GM19238 (cell line): ENCODE measurements around the gene GABBR2.

Experiments used
- DNase-seq: peaks from one replicate; pipeline ENCODE4 v3.0.0; 2011; ENCODE audit warnings: low spot score; ENCODE audit not compliant: insufficient read length

Gene GABBR2

DNA sequence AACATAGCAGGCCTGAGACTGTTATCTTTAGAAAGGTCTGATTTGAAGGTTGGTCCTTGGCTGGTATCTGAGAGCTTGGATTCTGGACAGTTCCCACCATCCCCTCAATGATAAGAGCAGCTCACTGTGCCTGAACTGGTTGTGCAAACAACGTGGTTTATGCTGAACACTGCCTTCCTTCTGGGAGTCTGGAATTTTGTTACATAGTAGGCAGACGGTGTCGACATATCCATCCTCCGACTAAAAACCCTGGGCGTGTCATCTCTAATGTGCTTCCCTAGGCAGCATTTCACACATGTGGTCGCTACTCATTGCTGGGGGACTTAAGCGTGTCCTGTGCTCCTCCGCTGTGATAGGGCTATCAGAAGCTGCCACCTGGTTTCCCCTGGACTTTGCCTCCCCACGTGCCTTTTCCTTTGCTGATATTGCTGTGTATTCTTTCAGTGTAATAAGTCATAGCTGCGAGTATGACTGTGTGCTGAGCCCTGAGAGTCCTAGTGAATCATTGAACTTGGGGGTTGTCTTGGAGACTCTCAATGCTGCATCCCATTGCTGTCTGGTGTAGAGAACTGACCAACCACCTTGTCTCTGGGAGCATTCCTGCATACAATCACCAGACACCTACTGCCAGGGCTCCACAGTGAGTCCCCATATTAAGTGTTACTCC, 334.2 kb downstream of the GABBR2 start:
- DNase-seq, result no peak

DNA sequence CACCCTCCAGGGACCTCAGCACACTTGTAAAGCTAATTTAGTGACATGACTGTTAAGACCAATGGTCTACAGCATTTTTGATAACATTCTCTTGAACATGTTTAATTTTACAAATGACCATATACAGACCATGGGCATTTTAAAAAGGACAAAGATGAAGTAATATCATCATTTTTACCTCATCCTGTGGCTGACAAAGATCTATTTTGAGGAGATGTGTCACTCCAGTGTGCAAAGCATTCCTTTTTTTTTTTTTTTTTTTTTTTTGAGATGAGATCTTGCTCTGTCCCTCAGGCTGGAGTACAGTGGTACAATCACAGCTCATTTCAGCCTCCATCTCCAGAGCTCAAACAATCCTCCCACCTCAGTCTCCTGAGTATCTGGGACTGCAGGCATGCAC, 335.1 kb downstream of the GABBR2 start:
- no peak for DNase-seq

DNA sequence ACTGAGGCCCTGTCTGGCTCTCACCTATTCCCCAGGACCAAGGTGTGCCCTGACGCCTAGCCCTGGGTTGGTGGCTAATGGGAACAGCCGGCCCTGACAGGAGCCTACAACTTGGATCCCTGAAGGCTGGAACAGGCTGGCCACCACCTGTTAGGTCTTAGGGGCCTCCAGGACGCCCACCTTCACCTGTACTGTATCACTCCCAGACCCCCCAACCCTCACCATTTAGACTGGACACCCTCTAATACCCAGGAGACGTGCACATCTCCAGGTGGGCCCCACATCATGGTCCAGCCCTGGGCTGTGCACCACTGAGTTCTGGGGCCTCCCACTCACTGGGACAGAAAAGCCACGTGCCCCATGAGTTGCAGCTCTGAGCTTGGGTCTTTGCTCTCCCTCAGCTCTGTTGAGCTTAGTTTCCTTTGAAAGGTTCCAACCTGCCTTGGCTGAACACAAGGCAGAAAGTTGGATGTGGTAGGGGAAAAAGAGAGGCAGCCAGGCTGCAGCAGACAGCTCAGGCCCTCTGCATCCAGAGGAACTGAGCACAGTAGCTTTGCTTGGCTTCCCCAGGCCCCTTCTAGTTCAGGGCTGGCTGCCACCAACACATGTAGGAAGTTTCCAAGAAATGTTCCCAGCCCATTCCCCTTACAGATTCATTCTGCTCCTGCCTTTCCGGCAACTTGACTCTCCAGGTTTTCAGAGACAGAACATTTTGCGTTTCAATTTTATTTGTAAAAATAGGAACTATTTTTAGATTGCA, 336.5 kb downstream of the GABBR2 start:
- DNase-seq, result no peak

DNA sequence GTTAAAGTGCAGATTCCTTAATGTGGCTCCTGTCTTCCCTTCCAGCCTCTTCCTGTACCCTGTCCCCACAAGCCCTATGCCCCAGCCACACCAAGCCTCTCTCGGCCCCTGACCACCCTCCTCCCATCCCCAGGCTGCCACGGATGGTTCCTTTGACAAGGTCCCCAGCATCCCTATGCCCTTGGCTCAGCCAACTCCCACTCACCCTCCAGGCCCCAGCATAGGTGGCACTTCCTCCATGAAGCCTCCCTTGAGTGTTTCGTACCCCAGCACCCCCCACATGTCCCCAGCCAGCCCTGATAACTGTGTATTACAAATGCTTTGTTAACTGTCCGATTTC, 337.8 kb downstream of the GABBR2 start:
- DNase-seq, result no peak

DNA sequence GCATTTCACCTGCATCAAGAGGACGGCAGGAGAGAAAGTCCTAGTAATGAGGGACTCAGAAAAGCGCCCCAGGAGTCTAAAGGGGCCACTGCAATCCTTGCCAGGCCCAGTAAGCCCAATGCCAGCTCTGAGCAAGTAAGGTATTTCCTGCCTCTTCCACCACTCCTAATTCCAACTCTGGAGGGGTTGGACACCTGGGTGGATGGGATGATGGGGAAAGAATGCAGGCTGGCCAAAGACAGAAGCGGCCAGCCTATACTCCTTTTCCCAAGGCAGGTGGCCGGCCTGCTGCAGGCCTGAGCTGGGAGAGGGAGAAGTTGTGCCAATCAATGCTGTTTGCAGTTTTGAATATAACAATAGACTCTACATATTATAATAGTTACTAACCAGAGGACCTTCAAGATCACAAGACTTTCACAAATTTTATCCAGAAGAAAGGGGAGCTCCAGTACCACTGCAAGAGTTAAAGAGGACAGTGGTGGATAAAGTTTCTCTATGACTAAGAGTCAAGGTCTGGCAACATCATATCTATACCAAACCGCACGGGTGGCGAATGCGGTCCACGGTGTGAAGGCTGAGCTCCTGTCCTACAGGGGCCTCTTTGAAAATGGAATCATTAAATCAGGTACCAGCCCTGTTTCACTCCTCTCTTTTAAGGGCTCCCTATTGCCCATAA, 338.3 kb downstream of the GABBR2 start:
- DNase-seq, result no peak

DNA sequence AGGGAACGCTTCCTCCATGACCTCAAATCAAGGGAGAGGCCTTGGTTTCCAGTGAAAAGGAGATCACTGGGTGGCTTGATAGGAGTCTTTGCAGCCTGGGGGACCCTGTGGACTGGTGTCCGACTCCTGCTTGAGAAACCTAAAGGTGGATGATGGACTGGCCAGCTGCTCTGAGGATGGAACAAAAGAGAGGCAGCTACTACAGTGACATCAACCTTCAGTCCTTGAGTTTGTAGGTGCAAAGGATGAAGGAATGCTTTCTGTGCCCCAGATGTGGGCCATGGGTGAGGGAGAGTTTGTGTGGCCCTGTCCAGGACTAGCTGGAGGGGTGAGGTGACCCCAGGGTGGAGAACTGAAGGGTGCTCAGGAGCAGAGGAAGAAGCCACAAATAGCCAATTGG, 338.8 kb downstream of the GABBR2 start:
- no peak for DNase-seq

DNA sequence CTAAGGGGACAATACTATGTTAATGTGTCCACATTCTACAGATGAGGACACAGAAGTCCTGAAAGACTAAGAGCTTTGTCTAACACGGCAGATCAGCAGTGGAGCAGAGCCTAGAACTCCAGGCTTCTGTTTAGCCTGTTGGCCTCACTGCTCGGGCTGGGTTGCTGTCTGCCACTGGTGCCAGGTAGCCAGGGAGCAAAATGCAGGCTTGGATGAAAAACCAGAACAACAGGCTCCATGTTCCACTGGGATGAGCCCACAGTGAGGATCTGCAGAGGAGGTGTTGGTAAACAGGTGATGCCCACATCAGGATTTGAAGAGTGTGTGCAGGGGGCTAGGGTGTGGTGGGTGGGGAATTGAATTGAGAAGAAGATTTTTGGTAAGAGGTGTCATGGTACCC, 339.3 kb downstream of the GABBR2 start:
- DNase-seq, result no peak

DNA sequence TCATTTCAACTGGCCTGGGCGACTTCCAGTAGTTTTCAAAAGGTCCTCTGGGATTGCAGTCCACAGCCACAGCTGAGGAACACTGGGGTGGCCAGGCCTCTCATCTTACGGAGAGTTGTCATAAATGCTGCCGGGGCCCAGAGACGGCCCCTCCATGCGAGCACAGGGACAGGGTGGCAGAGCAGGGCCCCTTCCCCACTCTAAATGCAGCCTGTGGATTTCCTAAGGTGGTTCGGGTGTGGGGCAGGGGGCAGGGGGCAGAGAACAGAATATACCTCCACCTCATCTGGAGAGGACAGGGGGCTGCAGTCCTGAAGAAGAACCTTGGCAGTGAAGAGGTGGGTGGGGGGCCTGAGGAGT, 339.7 kb downstream of the GABBR2 start:
- no peak for DNase-seq

DNA sequence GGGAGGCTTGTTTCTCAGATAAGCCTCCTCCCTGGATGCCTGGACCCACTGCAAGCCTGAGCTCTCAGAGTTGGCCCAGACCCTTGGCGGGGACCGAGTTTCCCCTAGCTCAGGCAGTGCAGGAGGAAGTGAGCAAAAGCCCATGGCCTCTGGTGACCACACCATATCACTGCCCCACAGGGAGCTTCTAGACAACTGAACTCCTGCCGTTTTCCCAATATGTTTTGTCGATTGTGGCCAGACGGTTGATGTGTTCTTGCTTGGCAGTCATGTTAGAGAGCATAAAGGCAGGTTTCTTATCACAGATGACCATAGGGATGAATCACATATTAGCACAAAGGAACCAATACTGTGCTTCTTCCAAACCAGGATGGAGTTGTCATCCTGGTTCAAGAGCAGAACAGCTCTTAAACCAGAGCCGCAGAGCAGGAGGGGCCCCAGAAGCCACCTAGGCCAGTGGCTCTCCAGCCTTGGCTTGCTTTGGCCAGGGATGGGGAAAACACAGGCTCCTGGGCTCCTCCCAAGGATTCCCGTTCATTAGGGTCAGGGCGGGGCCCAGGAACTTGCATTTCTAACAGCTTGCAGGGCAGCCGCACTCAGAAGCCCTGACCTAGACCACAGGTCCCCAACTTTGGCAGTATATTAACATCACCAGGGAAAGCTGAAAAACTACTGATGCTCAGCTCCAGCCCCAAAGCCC, 340.2 kb downstream of the GABBR2 start:
- DNase-seq, result no peak

DNA sequence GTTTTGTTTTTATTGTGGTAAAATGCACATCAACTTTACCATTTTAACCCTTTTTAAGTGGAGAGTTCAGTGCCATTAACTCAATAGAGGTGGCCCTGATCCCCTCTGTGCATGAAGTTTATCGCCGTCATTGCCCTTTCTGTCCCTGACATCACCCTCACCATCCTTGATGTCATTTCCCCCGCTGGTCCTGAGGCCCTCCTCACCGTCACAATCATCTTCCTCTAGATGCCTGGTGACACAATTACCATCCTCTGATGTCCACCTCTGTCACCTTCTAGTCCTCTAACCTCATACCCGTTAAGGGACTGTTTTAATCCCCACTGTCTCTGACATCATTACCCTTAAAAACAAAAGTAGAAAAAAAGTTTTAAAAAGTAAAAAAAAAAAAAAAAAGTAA, 340.8 kb downstream of the GABBR2 start:
- no peak for DNase-seq

DNA sequence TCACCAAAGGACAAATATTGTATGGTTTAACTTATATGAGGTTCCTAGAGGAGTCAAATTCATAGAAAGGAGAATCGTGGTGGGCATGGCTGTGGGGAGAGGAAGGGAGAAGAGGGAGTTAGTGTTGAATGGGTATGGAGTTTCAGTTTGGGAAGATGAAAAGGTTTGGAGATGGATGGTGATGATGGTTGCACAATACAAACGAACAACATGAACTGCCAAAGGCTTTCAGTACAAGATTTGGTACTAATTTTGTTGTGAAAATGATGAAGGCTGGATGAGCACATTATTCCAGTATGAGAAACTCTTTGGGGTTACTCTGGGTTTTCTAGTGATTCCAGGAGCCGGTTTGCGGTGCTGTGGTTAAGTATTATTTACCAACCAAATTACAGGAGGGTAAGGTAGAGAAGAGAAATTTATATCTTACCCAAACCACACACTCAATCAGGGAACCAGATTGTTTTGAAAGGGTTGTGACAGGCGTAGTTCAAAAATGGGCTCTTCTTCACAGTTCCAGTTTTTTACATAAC, 341.3 kb downstream of the GABBR2 start:
- no peak for DNase-seq

DNA sequence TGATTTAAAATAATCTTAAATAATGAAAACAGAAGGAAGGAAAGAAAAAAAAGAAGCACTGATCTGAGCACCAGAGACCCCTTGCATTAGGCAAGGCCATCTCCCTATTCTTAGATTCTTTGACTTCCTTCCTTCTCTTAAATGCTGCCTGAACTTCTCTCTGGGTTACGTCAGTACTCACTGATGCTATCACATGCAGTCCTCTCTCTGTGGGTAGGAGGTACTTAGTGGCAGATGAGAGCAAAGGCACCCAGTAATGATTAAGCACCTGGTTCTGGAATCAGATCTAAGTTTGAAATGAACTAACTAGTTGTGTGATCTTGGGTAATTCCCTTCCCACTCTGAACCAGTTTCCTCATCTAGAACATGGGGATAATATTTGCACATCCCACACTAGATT, 343.0 kb downstream of the GABBR2 start:
- no peak for DNase-seq

DNA sequence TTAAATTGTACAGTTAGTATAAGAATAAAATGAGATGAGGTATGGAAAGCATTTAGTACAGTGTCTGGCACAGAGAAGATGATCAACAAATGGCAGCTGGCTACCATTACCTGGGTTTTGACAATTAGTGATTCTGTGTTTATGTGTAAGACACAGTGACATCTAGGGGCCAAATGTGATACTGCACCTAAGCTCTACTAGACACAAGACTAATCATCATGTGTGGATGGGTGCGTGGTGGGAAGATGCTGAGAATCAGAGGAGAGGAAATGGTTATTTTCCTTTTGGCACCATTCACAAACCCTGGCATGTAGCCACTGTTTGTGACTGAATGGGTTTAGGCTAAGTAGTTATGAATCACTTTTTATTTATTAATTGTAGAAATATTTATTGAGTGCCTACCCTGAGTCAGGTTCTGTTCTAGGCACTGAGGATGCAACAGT, 343.5 kb downstream of the GABBR2 start:
- no peak for DNase-seq

DNA sequence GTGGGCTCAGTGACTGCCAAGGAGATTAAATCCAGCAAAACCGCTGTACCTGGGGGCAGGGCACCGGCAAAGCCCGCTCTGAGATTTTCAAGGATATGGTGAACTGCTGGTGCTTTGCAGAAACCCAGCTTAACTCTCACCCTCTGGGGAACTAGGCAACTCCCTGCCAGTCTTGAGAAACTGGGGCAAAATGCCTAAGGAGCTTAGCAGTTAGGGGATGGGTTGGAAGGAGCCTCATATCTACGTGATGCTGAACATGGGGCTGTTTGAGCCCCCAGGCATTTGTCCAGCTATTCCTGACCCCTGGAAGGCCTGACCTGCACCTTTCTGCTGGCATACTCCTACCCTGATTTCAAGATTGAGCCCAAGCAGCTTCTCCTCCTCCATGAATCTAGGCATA, 344.6 kb downstream of the GABBR2 start:
- no peak for DNase-seq

DNA sequence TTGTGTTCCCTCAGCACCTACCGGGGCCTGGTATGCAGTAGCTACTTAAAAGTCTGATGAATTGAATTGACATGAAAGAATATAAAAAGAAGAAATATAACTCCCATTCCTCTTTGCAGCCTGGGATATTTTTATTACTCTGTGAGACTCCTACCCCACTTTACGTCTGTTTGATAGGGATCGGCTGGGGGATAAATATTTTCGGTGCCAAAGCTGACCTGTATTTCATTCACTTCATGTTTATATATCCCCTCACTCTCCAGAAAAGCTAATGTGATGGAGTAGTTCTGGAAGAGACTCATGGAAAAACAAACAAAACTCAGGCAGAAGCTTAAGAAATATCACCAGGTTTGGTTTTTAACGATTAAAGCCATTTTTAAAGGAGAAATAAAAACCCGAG, 345.1 kb downstream of the GABBR2 start:
- DNase-seq, result no peak

DNA sequence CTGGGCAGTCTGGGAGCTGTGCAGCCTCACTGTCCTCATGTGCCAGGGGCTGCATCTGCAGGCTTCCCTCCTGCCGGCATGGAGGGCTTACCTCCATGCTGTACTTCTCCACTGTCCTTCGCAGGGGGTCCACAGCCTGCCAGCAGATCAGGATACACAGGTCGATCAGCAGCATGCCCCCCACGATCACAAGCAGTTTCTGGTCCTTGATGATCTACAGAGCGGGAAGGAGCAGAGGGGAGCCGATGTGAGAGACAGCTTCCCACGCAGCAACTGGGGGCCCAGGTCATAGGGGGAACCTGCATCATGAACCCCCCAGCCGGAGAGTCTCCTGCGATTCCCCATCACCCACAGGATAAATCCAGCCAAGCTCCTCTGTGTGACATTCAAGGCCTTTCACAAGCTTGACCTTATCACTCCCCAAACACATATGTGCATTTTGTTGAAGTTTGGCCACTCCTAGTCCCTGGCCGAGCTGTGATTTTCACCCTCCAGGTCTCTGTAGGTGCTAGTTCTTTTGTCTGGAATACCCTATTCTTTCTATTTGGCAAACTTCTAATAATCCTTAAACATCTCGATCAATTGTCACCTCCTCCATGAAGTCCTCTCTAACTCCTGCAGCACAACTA, 346.0 kb downstream of the GABBR2 start:
- DNase-seq, result no peak

DNA sequence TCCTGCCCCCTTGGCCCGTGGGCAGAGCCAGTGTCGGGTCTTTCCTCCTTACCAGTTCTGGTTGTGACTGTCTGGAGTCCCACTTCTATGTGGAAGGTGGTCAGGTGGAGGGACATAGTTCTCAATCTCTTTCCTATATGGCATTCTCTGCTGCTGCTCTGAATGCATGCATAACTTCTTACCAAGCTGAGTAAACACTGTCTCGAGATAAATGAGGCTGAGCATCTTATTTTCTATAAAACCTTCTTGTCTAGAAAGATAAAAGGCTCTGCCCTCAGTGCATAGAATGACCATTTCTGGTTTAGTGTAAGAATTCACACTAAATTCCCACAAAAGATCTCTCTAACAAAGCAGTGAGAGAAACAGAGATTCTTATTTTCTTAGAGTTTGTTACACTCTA, 347.1 kb downstream of the GABBR2 start:
- DNase-seq, result no peak

DNA sequence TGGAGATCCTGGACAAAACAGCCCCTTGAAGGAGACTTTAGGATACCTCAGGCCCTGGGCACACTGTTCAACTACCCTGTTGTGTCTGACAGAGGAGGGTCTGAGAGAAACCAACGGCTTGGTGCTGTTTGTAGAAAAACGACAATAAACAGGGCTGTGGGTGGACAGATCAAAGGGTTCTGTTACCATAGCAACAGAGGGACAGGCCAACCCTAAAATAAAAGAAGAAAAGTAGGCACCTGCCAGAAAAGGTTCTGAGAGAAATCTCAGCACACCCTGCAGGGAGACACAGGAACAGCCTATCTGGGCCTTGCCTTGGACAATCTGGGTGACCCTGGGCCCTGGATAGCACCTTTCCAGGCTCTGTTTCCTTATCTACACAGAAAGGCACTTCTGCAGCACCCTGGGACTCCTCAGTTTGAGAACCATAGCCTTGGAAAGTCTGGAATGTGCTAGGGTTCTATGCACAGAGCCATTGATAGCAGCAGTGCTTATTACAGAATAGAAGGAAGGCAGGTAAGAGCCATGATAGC, 348.5 kb downstream of the GABBR2 start:
- no peak for DNase-seq

DNA sequence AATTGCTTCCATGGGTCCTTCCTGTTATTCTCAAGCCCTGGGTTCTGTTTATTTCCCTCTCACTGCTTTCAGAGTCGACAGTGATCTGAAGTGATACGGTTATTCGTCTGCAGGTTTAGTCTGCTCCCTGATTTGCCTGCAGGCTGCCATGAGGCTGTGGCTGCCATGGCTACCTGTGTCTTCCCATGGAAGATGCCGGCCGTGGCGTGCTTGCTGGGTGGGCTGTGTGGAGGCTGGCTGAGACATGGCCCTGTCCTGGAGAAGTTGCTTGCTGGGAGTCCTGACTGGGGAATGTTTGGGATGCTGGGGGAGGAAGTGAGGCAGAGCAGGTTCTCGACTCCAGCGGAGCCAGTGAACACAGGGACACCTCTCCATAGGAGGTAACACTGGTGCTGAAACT, 349.2 kb downstream of the GABBR2 start:
- no peak for DNase-seq

DNA sequence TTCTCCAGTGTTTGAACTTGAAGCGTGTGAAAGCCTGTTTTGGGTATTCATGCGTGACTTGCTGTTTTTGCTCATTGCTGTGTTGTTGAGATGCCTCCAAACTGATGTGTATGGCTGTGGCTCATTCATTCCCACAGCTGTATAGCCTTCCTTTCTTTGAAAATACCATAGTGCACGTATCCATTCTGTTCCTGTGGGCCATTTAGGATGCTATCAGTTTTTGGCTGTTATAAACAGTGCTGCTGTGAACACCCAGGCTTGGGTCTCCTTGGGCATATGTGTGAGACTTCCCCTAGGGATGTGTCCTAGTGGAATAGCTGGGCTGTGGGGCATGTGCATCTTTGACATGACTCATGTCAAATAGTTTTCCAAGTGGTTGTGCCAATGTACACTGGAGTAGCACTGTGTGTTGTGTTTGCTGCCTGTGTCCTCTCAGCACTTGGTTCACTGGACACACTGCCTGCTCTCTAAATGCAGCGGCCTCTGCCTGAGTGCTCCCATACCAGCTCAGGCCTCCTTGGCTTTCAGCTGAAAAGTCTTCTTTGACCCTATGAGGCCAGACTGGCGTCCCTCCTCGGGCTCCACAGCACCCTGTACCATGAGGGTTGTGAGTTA, 350.7 kb downstream of the GABBR2 start:
- DNase-seq, result no peak
